Thoracic aorta (tissue), 2 donors: ENCODE data around the gene ZPR1. TPM values are rescaled to one million over a fixed set of nuclear protein-coding genes. Genes with fewer than 3 reads are reported as not detected.

Experiments
- ATAC-seq: fragments of 150-250 bp; one replicate; pipeline ENCODE4 v1.8.0; 2017; ENCODE audit warnings: low read depth; ENCODE audit not compliant: insufficient number of reproducible peaks, low FRiP score
- DNase-seq: peaks from one replicate; pipeline ENCODE4 v3.0.0-alpha.2; 2020; ENCODE audit warnings: low spot score
- H3K27ac ChIP-seq, 2 donors: fragments of 200-600 bp; sonication (generic); 1 replicate in 1 of 2; 2 replicates in 1 of 2; pipeline ENCODE4 v1.5.1; 2016; ENCODE audit warnings: mild to moderate bottlenecking in 2 of 2, moderate library complexity in 2 of 2
- H3K27me3 ChIP-seq: fragments of 200-600 bp; sonication (generic); replicated peaks from 2 replicates; pipeline ENCODE4 v1.6.0; 2016; ENCODE audit warnings: mild to moderate bottlenecking; ENCODE audit not compliant: insufficient read depth
- H3K36me3 ChIP-seq: fragments of 200-600 bp; sonication (generic); one replicate; pipeline ENCODE4 v1.5.1; 2016
- H3K4me1 ChIP-seq, 2 donors: fragments of 200-600 bp; sonication (generic); 1 replicate in 1 of 2; 2 replicates in 1 of 2; pipeline versions ENCODE4 v1.5.1 to v1.6.0; 2016; ENCODE audit warnings: low read depth in 2 of 2, mild to moderate bottlenecking in 1 of 2; ENCODE audit not compliant: control insufficient read depth in 1 of 2
- H3K4me3 ChIP-seq: fragments of 200-600 bp; sonication (generic); 2 replicates; pipeline ENCODE4 v1.5.1; 2016; ENCODE audit warnings: mild to moderate bottlenecking
- H3K9me3 ChIP-seq: fragments of 200-600 bp; sonication (generic); 2 replicates; pipeline ENCODE4 v1.5.1; 2016
- CTCF ChIP-seq: fragments of 200-600 bp; sonication (generic); IDR thresholded peaks from one replicate; pipeline ENCODE4 v1.5.1; 2019; ENCODE audit warnings: antibody characterized with exemption
- total RNA-seq, 2 donors: library from RNA; depleted of rRNA; stranded (reverse); fragments of >200 nt; gene quantifications; one replicate each; pipeline versions ENCODE4 v1.1.0 to v1.2.3, GENCODE V29; 2016

The ZPR1 gene
- total RNA-seq, 2 donors from 2014 or later = 30.7 to 36.2 TPM

GRCh38 chr11:116821050-116821918, 33.5 kb upstream of the ZPR1 start:
- Histone ChIP-seq H3K4me1 (no peaks in the 10 kb centered on the region), H3K27ac (no peak overlapping the region), H3K4me3 (no peak overlapping the region), H3K36me3 (no peaks in the 10 kb centered on the region), H3K9me3 (no peaks in the 10 kb centered on the region), H3K27me3 (no peaks in the 10 kb centered on the region)
- ATAC-seq (no peak), DNase-seq (no peak)
- no peak for TF ChIP-seq CTCF

GRCh38 chr11:116819049-116819448, 31.2 kb upstream of the ZPR1 start:
- no peak overlapping the region for H3K27ac ChIP-seq
- no peak for TF ChIP-seq CTCF

DNA sequence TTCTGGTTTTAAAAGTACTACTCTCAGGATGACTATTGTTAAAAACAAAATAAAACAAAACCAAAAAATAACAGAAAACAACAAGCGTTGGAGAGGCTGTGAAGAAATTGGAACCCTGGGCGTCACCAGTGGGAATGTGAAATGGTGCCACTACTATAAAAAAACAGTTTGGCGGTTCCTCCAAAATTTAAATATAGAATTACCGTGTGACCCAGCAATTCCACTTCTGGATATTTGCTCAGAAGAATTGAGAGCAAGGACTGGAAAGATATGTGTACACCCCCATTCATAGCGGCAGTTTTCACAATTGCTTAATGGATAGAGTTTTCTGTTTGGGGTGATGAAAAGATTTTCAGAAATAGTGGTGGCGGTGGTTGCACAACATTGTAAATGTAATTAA, 26.7 kb upstream of the ZPR1 start:
- H3K27me3 ChIP-seq = no peaks in the 10 kb centered on the region
- ATAC-seq = no peak
- no peak overlapping the region for H3K4me3 ChIP-seq
- no peaks in the 10 kb centered on the region for H3K9me3 ChIP-seq
- no peak overlapping the region for H3K27ac ChIP-seq
- H3K36me3 ChIP-seq = no peaks in the 10 kb centered on the region
- no peak for DNase-seq
- H3K4me1 ChIP-seq = no peaks in the 10 kb centered on the region
- no peak for TF ChIP-seq CTCF

More at GRCh38 chr11:116819049-116819448, 31.2 kb upstream of the ZPR1 start:
- DNase-seq = no peak
- Histone ChIP-seq H3K36me3 (no peaks in the 10 kb centered on the region), H3K27me3 (no peaks in the 10 kb centered on the region), H3K4me1 (no peaks in the 10 kb centered on the region), H3K4me3 (no peak overlapping the region), H3K9me3 (no peaks in the 10 kb centered on the region)
- no peak for ATAC-seq

- H3K27me3 ChIP-seq = no peaks in the 10 kb centered on the region
- no peaks in the 10 kb centered on the region for H3K4me1 ChIP-seq
- no peak overlapping the region for H3K4me3 ChIP-seq
- no peak overlapping the region for H3K27ac ChIP-seq
- TF ChIP-seq CTCF = no peak
- DNase-seq (no peak), ATAC-seq (no peak)
- H3K36me3 ChIP-seq = no peaks in the 10 kb centered on the region
- no peaks in the 10 kb centered on the region for H3K9me3 ChIP-seq
Observed at GRCh38 chr11:116813781-116814471, 26.1 kb upstream of the ZPR1 start.

DNA sequence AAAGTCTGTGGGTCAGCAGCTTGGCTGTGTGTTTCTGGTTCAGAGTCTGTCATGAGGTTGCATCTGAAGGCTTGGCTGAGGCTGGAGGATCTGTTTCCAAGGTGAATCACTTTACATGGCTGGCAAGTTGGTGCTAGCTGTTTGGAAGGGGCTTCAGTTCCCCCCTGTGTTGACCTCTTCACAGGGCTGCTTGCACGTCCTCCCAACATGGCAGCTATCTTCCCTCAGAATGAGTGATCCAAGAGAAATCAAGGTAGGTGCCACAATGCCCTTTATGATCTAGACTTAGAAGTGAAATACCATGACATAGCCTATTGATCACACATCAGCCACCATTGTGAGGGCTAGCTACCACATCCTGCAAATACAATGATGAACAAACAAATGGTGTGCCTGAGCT, 25.3 kb upstream of the ZPR1 start:
- no peak for DNase-seq
- no peaks in the 10 kb centered on the region for H3K36me3 ChIP-seq
- TF ChIP-seq CTCF = no peak

More for the DNA sequence above, 25.3 kb upstream of the ZPR1 start:
- Histone ChIP-seq H3K9me3 (no peaks in the 10 kb centered on the region), H3K27ac (no peak overlapping the region), H3K4me1 (no peaks in the 10 kb centered on the region), H3K27me3 (no peaks in the 10 kb centered on the region), H3K4me3 (no peak overlapping the region)
- no peak for ATAC-seq
